Ishikawa (cell line): ENCODE measurements around the gene TEX54.

Source experiments
- CREB1 ChIP-seq: IDR thresholded peaks from 2 replicates; pipeline ENCODE4 v1.6.1; 2012; ENCODE audit warnings: low read depth
- EP300 ChIP-seq: IDR thresholded peaks from 2 replicates; pipeline ENCODE4 v1.6.1; 2012; ENCODE audit warnings: borderline replicate concordance
- MAX ChIP-seq: IDR thresholded peaks from 2 replicates; pipeline ENCODE4 v1.6.1; 2012
- REST ChIP-seq: IDR thresholded peaks from 2 replicates; pipeline ENCODE4 v1.6.1; 2012; ENCODE audit warnings: low read depth, mild to moderate bottlenecking
- TCF12 ChIP-seq: IDR thresholded peaks from 2 replicates; pipeline ENCODE4 v1.6.1; 2012; ENCODE audit warnings: low read depth
- USF1 ChIP-seq: IDR thresholded peaks from 2 replicates; pipeline ENCODE4 v1.6.1; 2012
- ZBTB7A ChIP-seq: IDR thresholded peaks from 2 replicates; pipeline ENCODE4 v1.6.1; 2012; ENCODE audit warnings: low read depth

GRCh38 chr11:62855571-62856332 lies 23.1 kb upstream of the TEX54 start:
- peak; percentile 100 for TF ChIP-seq MAX
- TF ChIP-seq CREB1: peak; percentile 36; the same call in 1 of the 2 replicates
- TF ChIP-seq EP300: peak; percentile 62; the same call in 1 of the 2 replicates
- TF ChIP-seq ZBTB7A: no peak
- 0 out of 2 replicates have a peak, but pooled peaks have one; percentile 42 for TF ChIP-seq REST
- TF ChIP-seq USF1: peak; percentile 48
- peak; percentile 72 for TF ChIP-seq TCF12
